ENCODE results near the gene FXYD5. TPM values are rescaled to one million over a fixed set of nuclear protein-coding genes. Genes with fewer than 3 reads are reported as not detected.

Gene FXYD5, protein sequence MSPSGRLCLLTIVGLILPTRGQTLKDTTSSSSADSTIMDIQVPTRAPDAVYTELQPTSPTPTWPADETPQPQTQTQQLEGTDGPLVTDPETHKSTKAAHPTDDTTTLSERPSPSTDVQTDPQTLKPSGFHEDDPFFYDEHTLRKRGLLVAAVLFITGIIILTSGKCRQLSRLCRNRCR
- 257 and 258 TPM in 2 replicates for total RNA-seq

DNA sequence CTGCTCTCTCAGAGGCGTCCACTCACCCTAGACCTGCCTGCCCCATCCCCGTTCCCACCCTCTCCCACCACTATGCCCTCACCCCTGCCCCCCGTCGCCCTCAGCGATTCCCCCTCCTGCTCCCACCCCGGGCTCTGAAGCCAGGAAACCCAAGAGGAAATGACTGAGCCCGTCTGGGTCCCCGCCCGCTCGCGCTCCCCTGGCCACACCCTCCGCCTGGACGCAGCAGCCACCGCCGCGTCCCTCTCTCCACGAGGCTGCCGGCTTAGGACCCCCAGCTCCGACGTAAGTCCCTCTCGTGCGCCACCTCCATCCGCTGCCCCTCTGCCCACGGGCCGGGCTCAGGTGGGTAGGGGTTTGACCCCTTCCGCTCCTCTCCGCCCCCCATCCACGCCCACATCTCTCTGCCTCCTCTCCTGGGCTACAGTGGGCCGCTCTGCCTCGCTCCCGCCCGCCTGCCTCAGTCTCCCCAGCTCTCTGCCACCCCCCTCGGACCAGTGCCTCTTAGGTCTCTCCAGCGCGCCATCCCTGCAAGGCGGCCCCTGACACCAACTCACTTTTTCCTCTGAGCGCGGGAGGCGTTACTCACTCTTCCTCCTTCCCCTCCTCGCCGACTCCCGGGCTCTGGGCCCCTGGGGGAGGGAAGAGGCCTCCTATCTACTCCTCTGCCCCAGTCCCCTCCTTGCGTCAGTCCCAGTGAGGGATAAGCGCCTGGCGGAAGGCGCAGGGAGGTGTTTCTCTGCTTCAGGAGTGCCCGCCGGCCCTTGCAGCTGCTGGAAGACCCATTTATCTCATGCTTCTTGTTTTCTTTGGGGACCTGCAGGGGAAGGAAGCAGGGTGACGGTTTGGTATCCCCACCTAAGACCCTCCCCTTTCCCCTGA lies at the start of gene FXYD5:
Gene FXYD5, plus strand, starts transcription at position 211 of the 882 bp plus-strand sequence. CDS start 816 bp downstream, outside the sequence.

GRCh38 chr19:35115177-35115951 lies 39.2 kb upstream of the FXYD5 start, which contains the start of gene FXYD3:
FXYD3 (plus strand) TSS chr19:35115823; CDS start chr19:35119377, 3,554 bp downstream.

DNA sequence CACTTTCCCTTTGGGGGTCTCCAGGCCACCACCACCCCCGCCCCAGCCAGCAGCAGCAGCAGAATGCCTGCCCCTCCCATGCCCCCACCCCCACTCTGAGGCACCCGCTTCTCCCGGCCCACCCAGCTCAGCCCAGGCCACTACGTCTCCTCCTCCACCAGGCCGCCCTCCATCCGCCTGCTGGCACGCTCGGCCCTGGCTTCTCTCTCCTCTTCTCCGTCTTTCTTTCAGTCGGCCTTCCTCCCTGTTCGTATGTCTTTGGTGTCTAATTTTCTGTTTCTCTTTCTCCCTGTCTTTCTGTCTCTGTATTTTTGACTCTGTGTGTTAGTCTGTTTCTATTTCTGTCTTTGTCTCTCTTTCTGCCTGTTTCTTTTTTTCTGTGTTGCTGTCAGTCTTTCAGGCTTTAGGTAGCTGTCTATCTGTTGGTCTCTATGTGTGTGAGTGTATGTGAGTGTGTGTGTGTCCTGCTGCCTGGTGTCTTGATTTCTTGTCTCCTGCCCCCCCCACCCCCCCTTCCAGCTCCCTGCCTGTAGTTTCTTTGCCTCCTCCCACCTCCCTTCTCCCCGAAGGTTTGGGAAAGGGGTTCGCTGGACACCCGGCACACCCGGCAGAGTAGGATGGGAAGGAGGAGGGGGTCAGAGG lies 19.8 kb upstream of the FXYD5 start, which contains the start of gene LGI4:
Gene LGI4, minus strand, starts transcription at position 459 of the 642 bp plus-strand sequence. Its CDS starts 379 bp downstream, at position 80.

GRCh38 chr19:35138305-35138892 lies 16.1 kb upstream of the FXYD5 start, which contains the start of gene FXYD1:
FXYD1 (plus strand) TSS chr19:35138824; CDS start chr19:35140080, 1,256 bp downstream.

GRCh38 chr19:35143231-35143715 lies 11.3 kb upstream of the FXYD5 start, which contains the start of gene FXYD7:
FXYD7 (plus strand) TSS chr19:35143255; CDS start chr19:35143334, 79 bp downstream.

Other genes with a start within 250 kb of the FXYD5 start
- 2.8 and 3.5 TPM in 2 replicates for gene ZNF30, start 227.8 kb upstream of the FXYD5 start, total RNA-seq
- 9.3 and 11.1 TPM in 2 replicates for gene ZNF792, start 190.5 kb upstream of the FXYD5 start, total RNA-seq
- 45.6 and 49.5 TPM in 2 replicates for gene GRAMD1A, start 154.4 kb upstream of the FXYD5 start, total RNA-seq
- gene SCN1B, start 124.3 kb upstream of the FXYD5 start, total RNA-seq: 10.1 and 15.4 TPM in 2 replicates
- gene HPN, start 113.0 kb upstream of the FXYD5 start, total RNA-seq: not detected in 2 replicates
- gene FXYD3, start 38.9 kb upstream of the FXYD5 start, total RNA-seq: not detected in 2 replicates
- gene LGI4, start 19.7 kb upstream of the FXYD5 start, total RNA-seq: not detected in 2 replicates
- not detected in 2 replicates for gene FXYD1, start 15.9 kb upstream of the FXYD5 start, total RNA-seq
- not detected in 2 replicates for gene FXYD7, start 11.5 kb upstream of the FXYD5 start, total RNA-seq
- not detected in 2 replicates for gene FAM187B, start 74.0 kb downstream of the FXYD5 start, total RNA-seq
- 0.93 and 2.0 TPM in 2 replicates for gene LSR, start 94.3 kb downstream of the FXYD5 start, total RNA-seq
- 63.6 and 70.2 TPM in 2 replicates for gene USF2, start 114.2 kb downstream of the FXYD5 start, total RNA-seq
- not detected in 2 replicates for gene HAMP, start 127.8 kb downstream of the FXYD5 start, total RNA-seq
- not detected in 2 replicates for gene MAG, start 137.4 kb downstream of the FXYD5 start, total RNA-seq
- 0.15 and 1.1 TPM in 2 replicates for gene CD22, start 174.5 kb downstream of the FXYD5 start, total RNA-seq
- not detected in 2 replicates for gene FFAR1, start 193.2 kb downstream of the FXYD5 start, total RNA-seq
- not detected in 2 replicates for gene FFAR3, start 203.7 kb downstream of the FXYD5 start, total RNA-seq
- gene GPR42, start 216.3 kb downstream of the FXYD5 start, total RNA-seq: not detected in 2 replicates

Data from mammary microvascular endothelial cell (primary cell).